8988T (cell line): ENCODE data around the gene LIMS2.

Source experiments
- DNase-seq: peaks from one replicate; pipeline ENCODE4 v3.0.0; 2011

LIMS2 gene

GRCh38 chr2:127673291-127674069 lies 1.9 kb downstream of the LIMS2 start:
- DNase-seq, result no peak

GRCh38 chr2:127672341-127673224 lies 2.7 kb downstream of the LIMS2 start:
- no peak for DNase-seq

- DNase-seq, result no peak
Measured at GRCh38 chr2:127671557-127672302, 3.6 kb downstream of the LIMS2 start.

DNA sequence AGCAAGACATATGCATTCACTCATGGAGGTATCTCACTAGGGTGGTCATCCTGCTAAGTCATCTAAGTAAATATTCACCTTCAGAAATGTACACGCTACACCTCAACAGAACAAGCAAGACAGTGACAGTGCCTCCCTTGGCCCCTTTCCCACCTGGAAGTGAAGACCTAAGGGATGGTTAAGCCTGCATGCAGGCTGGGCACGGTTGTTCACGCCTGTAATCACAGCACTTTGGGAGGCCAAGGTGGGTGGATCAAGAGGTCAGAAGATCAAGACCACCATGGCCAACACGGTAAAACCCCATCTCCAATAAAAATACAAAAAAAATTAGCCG lies 4.4 kb downstream of the LIMS2 start:
- DNase-seq, result no peak

- no peak for DNase-seq
Measured at GRCh38 chr2:127670055-127670956, 5.0 kb downstream of the LIMS2 start.

- DNase-seq, result no peak
Measured at GRCh38 chr2:127669056-127669455, 6.3 kb downstream of the LIMS2 start.

- DNase-seq, result no peak
Measured at GRCh38 chr2:127665267-127665893, 9.9 kb downstream of the LIMS2 start.

- no peak for DNase-seq
Measured at GRCh38 chr2:127664895-127665225, 10.5 kb downstream of the LIMS2 start.

DNA sequence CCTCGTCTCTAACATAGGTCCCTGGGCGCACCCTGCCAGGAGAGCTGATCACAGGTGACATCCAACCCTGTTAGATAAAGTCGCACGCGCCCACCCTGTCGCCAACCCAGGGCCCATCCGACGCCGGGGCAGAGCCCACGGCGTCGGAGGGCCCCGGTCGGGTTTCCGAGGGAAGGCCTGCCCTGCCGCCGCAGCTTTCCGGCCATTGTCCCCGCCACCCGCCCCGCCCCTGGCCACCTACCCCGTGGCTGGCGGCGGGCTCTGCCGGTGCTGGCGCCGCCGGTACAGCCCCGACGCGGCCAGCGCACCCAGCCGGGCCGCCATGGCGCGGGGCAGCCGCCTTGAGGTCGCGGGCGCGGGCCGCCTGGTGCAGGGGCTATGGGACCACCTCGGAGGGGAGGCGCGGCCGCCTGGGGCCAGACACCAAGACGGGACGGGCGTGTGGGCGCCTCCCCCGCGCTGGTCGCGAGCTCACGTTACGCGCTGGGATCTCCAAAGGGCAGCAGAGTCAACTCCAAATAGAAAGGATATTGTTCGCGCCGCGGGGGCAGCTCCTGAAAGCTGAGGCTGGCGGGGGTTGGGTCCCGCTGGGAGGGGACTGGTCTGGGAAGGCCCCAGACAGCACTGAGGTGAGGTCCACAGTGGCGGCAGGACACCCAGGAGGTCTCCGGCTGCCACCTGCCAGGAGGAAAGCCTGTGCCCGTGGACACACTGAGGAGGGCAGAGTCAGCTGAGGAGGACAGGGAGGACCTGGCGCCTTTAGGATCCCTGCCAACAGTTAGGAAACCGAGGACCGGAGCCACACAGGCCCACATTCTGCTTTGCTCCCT lies 11.1 kb downstream of the LIMS2 start:
- no peak for DNase-seq

DNA sequence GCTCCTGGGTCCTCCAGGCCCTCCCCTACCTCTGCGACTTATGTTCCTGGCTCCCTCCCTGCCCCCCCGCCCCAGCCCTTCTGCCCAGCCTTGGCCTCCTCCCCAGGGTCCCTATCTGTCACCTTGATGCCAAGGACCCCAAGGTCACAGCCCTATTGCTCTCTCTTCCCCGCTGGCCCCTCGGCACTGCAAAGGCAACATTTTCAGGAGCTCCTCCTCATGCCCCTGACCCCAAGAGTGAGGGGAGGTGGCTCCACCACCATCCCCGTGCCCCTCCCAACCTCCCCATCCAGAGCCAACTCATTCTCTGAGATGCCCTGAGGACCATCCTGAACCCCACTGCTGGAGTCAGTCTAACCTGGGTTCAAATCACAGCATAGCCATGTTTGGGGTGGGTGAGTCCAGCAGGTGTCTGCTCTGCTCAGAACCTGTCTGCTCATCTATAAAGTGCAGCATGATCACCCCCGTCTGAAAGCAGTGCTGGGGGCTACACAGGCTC lies 11.7 kb downstream of the LIMS2 start:
- no peak for DNase-seq

- no peak for DNase-seq
Measured at GRCh38 chr2:127662937-127663565, 12.3 kb downstream of the LIMS2 start.

- DNase-seq, result no peak
Measured at GRCh38 chr2:127661949-127662510, 13.3 kb downstream of the LIMS2 start.

DNA sequence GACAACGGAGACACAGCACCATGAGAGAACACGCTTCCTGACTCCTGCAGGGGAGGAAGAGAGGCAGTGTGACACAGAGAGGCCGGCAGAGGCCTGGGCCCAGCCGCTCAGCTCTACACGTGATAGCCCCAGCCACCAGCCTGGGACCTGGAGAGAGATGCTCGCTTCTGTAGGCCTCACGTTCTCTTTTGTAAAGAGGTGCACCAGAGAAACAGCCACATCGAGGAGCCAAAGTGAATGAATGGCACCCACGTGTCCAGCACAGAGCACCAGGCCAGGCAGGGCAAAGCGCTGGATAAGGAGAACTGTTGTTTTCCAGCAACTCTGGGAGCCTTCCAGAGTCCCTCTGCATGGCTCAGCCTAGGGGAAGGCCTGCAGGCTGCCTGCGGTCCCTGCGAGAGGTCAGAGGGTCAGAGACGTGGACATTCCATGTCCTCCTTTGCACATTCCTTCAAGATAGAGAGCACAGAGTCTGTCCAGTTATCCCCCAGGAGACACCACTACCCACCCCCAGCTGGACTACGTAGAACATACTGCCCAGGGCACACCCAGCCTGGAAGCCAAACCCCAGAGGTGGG lies 14.2 kb downstream of the LIMS2 start:
- no peak for DNase-seq

DNA sequence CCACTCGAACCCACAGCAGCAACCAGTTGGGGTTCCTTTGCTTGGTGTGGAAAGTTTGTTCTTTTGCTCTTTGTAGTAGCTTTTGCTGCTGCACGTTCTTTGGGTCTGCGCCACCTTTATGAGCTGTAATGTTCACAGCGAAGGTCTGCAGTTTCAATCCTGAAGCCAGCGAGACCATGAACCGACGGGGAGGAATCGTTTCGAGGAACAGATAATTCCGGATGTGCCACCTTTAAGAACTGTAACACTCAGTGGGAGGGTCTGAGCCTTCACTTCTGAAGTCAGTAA lies 15.1 kb downstream of the LIMS2 start:
- DNase-seq, result no peak

- DNase-seq, result no peak
Measured at GRCh38 chr2:127659408-127660290, 15.7 kb downstream of the LIMS2 start.

GRCh38 chr2:127658641-127659407 lies 16.5 kb downstream of the LIMS2 start:
- DNase-seq, result no peak

- DNase-seq, result no peak
Measured at GRCh38 chr2:127658146-127658545, 17.2 kb downstream of the LIMS2 start.

- DNase-seq, result no peak
Measured at GRCh38 chr2:127657232-127657595, 18.1 kb downstream of the LIMS2 start.
